Activated T-cell treated with anti-CD3 and anti-CD28 coated beads for 1 hour (primary cell): ENCODE results near the gene PTPN3.

Source experiments
- DNase-seq: peaks from one replicate; pipeline ENCODE4 v3.0.0-alpha.2; 2020; ENCODE audit warnings: low read depth

The PTPN3 gene

GRCh38 chr9:109424618-109425017 lies 73.5 kb downstream of the PTPN3 start:
- DNase-seq = no peak

- no peak for DNase-seq
Measured at GRCh38 chr9:109423877-109424276, 74.2 kb downstream of the PTPN3 start.

GRCh38 chr9:109422641-109423040 lies 75.5 kb downstream of the PTPN3 start:
- DNase-seq = no peak

GRCh38 chr9:109421026-109421970 lies 76.8 kb downstream of the PTPN3 start:
- DNase-seq = no peak

- DNase-seq = no peak
Measured at GRCh38 chr9:109419531-109419930, 78.6 kb downstream of the PTPN3 start.

- DNase-seq = no peak
Measured at GRCh38 chr9:109418827-109419226, 79.3 kb downstream of the PTPN3 start.

GRCh38 chr9:109417585-109418544 lies 80.2 kb downstream of the PTPN3 start:
- no peak for DNase-seq

- DNase-seq = no peak
Measured at GRCh38 chr9:109417054-109417453, 81.1 kb downstream of the PTPN3 start.

- DNase-seq = no peak
Measured at GRCh38 chr9:109416135-109416706, 81.9 kb downstream of the PTPN3 start.

- DNase-seq = no peak
Measured at GRCh38 chr9:109414125-109414785, 83.9 kb downstream of the PTPN3 start.

GRCh38 chr9:109411798-109412352 lies 86.2 kb downstream of the PTPN3 start:
- DNase-seq = no peak

GRCh38 chr9:109411069-109411761 lies 86.9 kb downstream of the PTPN3 start:
- no peak for DNase-seq

GRCh38 chr9:109409773-109410397 lies 88.2 kb downstream of the PTPN3 start:
- no peak for DNase-seq

- no peak for DNase-seq
Measured at GRCh38 chr9:109408759-109409462, 89.2 kb downstream of the PTPN3 start.

GRCh38 chr9:109403766-109404320 lies 94.3 kb downstream of the PTPN3 start:
- DNase-seq = no peak

GRCh38 chr9:109403116-109403515 lies 95.0 kb downstream of the PTPN3 start:
- no peak for DNase-seq

GRCh38 chr9:109401990-109402318 lies 96.2 kb downstream of the PTPN3 start:
- no peak for DNase-seq

GRCh38 chr9:109401169-109401989 lies 96.7 kb downstream of the PTPN3 start:
- DNase-seq = no peak
